ENCODE measurements around the gene CYSRT1. TPM values are rescaled to one million over a fixed set of nuclear protein-coding genes. Genes with fewer than 3 reads are reported as not detected.

The CYSRT1 gene
- total and polyA plus RNA-seq, 2 donors (not counting 1 experiment from before 2014, with no cell fraction given), result 0.22 to 0.51 TPM

DNA sequence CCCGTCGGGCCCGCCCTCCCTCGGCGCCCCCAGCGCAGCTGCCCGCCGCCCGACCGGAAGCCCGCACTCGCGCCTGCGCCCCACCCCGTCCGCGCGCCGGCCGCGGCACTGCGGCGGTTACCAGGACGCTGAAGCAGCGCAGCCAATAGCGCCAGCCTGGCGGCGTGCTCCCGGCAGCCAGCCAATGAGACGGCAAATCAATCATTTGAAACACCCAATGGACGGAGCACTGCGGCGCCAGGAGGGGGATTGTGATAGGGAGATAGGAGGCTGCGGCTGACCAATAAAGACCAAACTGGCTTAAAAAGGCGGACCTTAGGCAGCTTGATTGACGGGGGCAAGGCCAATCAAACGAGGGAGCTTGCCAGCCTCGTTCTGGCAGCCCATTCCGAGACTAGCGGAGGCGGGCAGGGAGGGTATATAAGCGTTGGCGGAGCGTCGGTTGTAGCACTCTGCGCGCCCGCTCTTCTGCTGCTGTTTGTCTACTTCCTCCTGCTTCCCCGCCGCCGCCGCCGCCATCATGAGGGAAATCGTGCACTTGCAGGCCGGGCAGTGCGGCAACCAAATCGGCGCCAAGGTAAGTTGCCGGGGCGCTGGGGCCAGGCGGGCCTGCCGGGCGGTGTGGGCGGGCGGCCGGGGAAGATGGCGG, 16.0 kb downstream of the CYSRT1 start, which contains the start of gene TUBB4B:
Gene TUBB4B, plus strand, starts transcription at position 447 of the 649 bp plus-strand sequence. Its CDS starts 74 bp downstream, at position 521.
- Histone ChIP-seq H3K9me3 (ENCODE audit: control extremely low read depth in 1 of 3, control insufficient read depth in 2 of 3, insufficient read depth in 1 of 3, low read length in 2 of 3) (no peaks in the 10 kb centered on the region), H3K79me2 (ENCODE audit: control insufficient read depth, insufficient read depth, low read length) (peaks cover 59% of the 10 kb centered on the region), H3K4me1 (ENCODE audit: control insufficient read depth in 2 of 2, insufficient read depth in 2 of 2, low read length in 2 of 2) (peaks cover 29 to 54% of the 10 kb centered on the region in 2 donors), H3K27me3 (replicated peaks in 1 of 4; ENCODE audit: control extremely low read depth in 1 of 4, control insufficient read depth in 3 of 4, insufficient read depth in 4 of 4, low read length in 3 of 4) (no peaks in the 10 kb centered on the region), H3K9ac (ENCODE audit: low read length) (peak within 1 kb of the TSS; percentile 80), H3K27ac (ENCODE audit: low read length in 2 of 2) (peak within 1 kb of the TSS; percentile 83 to 90), H3K4me2 (replicated peaks; ENCODE audit: low read depth, low read length, poor library complexity, severe bottlenecking) (peak within 1 kb of the TSS; percentile 96), H4K20me1 (ENCODE audit: control insufficient read depth, insufficient read depth, low read length, poor library complexity, severe bottlenecking) (peaks cover 51% of the 10 kb centered on the region), H2AFZ (ENCODE audit: insufficient read depth, low read depth, low read length, poor library complexity, severe bottlenecking) (peak within 1 kb of the TSS; percentile 89), H3K4me3 (ENCODE audit: control extremely low read depth in 1 of 5, extremely low read depth in 1 of 5, insufficient read depth in 1 of 5, low read depth in 2 of 5, low read length in 4 of 5) (peak within 1 kb of the TSS; percentile 50 to 84 (median 75)), H3K36me3 (replicated peaks in 1 of 2; ENCODE audit: control extremely low read depth in 1 of 2, control insufficient read depth in 1 of 2, extremely low read depth in 1 of 2, insufficient read depth in 2 of 2, low read length in 1 of 2) (peaks cover 0 to 20% of the 10 kb centered on the region in 2 experiments)
- no peak for TF ChIP-seq EZH2 (IDR thresholded peaks at IDR 0.05; ENCODE audit: borderline replicate concordance, insufficient read depth, low read depth, low read length, poor library complexity, severe bottlenecking)
- TF ChIP-seq, protein P1, sequence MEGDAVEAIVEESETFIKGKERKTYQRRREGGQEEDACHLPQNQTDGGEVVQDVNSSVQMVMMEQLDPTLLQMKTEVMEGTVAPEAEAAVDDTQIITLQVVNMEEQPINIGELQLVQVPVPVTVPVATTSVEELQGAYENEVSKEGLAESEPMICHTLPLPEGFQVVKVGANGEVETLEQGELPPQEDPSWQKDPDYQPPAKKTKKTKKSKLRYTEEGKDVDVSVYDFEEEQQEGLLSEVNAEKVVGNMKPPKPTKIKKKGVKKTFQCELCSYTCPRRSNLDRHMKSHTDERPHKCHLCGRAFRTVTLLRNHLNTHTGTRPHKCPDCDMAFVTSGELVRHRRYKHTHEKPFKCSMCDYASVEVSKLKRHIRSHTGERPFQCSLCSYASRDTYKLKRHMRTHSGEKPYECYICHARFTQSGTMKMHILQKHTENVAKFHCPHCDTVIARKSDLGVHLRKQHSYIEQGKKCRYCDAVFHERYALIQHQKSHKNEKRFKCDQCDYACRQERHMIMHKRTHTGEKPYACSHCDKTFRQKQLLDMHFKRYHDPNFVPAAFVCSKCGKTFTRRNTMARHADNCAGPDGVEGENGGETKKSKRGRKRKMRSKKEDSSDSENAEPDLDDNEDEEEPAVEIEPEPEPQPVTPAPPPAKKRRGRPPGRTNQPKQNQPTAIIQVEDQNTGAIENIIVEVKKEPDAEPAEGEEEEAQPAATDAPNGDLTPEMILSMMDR (IDR thresholded peaks at IDR 0.05), result no peak
- ATAC-seq (ENCODE audit: low read depth) (peak; percentile 74), DNase-seq (peak; percentile 100)
- intact Hi-C loops (cut with micrococcal nuclease), result loop anchor here (1.0 kb wide), 7 partner anchors 14 to 154 kb away; partner anchors contain the start of genes ANAPC2, NDOR1, NELFB and SSNA1
- ChIA-PET POLR2A (interaction anchor here (0.7 to 1.7 kb wide), 18 partner anchors 14 to 399 kb away, joined by 3 to 29 read pairs (median 4); partner anchors contain the start of genes AJM1, ARRDC1, MAN1B1 and NELFB), CTCF (interaction anchor here (0.6 to 8.9 kb wide), 9 partner anchors 12 to 194 kb away, joined by 3 to 76 read pairs (median 6); partner anchors contain the start of genes ANAPC2, CYSRT1, MAN1B1 and NELFB)
- peak within 1 kb of the TSS; percentile 92 for H3K4me3 Mint-ChIP-seq
- H3K4me1 Mint-ChIP-seq, result peaks cover 42% of the 10 kb centered on the region
- under 1% methylated on average over 62 of the region's 67 CpGs for WGBS (ENCODE audit: insufficient coverage)
- no peaks in the 10 kb centered on the region for H3K9me3 Mint-ChIP-seq (ENCODE audit: insufficient read depth)
- no peaks in the 10 kb centered on the region for H3K27me3 Mint-ChIP-seq
- H3K27ac Mint-ChIP-seq, result peak within 1 kb of the TSS; percentile 97
